ENCODE measurements around the gene GRAMD1C.
"Not testable (repeated sequence)": the region's sequence is repeated elsewhere in the genome, so short reads cannot be mapped to it uniquely, and the experiment has no call there.

The GRAMD1C gene

DNA sequence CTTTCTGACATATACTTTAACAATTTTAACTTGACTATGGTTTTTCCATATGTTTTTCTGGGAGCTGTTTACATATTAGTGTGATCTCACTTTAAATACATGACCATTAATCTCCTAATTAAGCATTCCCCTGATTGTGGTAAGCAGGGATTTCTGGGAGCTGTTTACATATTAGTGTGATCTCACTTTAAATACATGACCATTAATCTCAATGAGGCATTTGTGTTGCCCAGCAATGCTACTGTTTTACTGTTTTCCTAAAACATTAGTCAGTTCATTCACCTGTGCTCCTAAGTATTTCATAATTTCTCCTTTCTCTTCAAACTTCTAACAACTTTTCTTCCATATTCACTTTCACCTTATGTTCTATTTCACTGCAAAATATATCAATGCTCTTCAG, 3.6 kb upstream of the GRAMD1C start:
- DNase-seq (ENCODE audit: low read depth): peak; percentile 48
- H3K4me3 ChIP-seq (ENCODE audit: low read length): no peak overlapping the region
- TF ChIP-seq, protein P1, sequence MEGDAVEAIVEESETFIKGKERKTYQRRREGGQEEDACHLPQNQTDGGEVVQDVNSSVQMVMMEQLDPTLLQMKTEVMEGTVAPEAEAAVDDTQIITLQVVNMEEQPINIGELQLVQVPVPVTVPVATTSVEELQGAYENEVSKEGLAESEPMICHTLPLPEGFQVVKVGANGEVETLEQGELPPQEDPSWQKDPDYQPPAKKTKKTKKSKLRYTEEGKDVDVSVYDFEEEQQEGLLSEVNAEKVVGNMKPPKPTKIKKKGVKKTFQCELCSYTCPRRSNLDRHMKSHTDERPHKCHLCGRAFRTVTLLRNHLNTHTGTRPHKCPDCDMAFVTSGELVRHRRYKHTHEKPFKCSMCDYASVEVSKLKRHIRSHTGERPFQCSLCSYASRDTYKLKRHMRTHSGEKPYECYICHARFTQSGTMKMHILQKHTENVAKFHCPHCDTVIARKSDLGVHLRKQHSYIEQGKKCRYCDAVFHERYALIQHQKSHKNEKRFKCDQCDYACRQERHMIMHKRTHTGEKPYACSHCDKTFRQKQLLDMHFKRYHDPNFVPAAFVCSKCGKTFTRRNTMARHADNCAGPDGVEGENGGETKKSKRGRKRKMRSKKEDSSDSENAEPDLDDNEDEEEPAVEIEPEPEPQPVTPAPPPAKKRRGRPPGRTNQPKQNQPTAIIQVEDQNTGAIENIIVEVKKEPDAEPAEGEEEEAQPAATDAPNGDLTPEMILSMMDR (conservative IDR thresholded peaks at IDR 0.05; ENCODE audit: low read depth, low read length): no peak

DNA sequence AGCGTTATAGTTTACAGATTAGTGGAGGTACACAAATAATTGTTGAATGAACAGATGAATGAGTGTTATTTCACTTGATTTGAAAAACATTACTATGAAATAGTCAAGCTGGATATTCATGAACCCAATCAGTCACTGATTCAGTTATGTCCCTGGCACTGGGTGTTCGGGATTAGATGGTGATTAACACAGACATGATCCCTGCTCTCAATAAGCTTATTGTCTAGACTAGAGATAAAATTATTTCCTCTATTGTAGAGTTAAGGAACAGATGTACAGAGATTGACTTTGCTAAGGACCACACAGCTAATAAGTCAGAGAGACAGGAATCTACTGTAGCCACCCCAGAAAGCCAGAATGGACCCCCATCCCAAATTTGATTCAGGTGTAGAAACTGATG, 963 bp downstream of the GRAMD1C start:
- TF ChIP-seq, protein P1 (conservative IDR thresholded peaks at IDR 0.05; ENCODE audit: low read depth, low read length): no peak
- peak; percentile 60 for DNase-seq (ENCODE audit: low read depth)
- H3K4me3 ChIP-seq (ENCODE audit: low read length): peak overlapping the region; percentile 73

DNA sequence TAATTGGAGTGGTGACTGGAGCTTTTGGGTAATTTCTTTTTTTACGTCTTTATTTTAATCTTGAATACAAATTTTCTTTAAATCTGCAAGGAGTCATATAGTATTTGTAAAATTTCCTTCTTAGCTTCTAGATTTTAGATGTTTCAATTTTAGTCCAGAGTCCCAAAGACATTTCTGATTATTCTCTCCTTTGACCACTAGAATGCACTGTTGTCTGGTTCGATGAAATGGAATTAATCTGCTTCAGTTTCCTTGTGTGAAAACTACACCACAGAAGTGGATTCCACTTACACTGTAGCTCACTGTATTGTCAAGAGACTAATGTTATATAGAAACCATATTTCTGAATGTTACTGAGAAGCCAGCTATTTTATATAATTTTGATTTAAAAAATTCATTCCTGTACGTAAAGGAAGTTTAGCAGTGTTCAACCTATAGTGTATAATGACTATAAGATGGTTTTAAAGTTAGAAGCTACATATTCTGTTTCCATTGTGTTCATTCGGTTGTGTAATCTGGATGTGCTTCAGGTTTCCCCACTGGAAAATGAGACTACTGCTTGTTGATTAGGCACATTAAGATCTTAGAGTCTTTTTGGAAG, 6.1 kb downstream of the GRAMD1C start:
- TF ChIP-seq, protein P1 (conservative IDR thresholded peaks at IDR 0.05; ENCODE audit: low read depth, low read length): peak; percentile 59
- no peak for DNase-seq (ENCODE audit: low read depth)
- H3K4me3 ChIP-seq (ENCODE audit: low read length): no peak overlapping the region

DNA sequence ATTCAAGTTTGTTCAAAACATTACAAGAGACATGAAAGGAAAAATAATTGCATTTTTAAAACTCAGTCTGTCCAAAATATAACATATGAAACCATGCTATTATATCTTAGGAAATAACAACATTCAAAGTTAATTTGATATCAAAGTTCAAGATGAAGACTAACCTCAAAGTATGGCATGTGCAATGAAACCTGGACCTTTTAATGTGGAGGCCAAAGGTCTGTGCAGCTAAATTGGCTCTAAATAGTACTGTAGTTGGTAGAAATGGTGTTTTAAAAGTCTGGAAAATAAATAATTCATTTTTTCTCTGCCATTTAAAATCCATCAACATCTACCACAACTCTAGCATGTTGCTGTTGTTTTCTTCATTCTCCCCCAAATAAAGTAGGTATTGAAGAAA, 8.7 kb downstream of the GRAMD1C start:
- no peak overlapping the region for H3K4me3 ChIP-seq (ENCODE audit: low read length)
- DNase-seq (ENCODE audit: low read depth): no peak
- TF ChIP-seq, protein P1 (conservative IDR thresholded peaks at IDR 0.05; ENCODE audit: low read depth, low read length): no peak

DNA sequence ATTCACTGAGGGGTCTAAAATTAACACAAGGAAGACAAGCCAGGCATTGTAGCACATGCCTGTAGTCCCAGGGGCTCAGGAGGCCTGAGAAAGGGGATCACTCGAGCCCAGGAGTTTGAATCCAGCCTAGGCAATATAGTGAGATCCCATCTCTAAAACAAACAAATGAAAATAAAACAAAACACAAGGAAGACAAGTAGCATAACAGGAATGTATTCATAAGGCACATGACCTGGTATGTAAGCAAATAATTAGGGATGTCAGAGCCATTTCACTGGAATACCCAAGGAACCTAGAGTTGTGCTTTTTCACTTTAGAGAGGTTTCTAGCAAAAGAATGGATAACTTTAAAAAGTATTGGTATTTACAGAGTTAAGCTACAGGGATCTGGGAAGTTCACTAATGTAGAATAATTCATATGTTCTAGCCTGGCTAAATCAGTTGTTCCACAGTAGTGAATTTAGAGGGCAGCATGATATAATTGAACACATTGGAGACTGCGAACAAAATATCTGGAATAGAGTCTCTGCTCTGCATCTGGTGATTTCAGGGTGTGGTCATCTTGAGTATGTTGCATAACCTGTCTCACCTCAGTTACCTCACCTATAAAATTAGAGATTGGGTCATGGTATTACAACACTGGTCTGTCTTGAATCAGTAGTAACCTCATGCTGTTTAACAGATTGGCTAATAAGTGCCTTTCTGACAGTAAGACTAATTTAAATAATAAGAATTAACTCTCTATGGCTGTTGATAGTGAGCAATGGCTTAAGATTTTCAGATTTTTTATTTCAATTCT, 9.3 kb downstream of the GRAMD1C start:
- TF ChIP-seq, protein P1 (conservative IDR thresholded peaks at IDR 0.05; ENCODE audit: low read depth, low read length): no peak
- no peak overlapping the region for H3K4me3 ChIP-seq (ENCODE audit: low read length)
- DNase-seq (ENCODE audit: low read depth): no peak

DNA sequence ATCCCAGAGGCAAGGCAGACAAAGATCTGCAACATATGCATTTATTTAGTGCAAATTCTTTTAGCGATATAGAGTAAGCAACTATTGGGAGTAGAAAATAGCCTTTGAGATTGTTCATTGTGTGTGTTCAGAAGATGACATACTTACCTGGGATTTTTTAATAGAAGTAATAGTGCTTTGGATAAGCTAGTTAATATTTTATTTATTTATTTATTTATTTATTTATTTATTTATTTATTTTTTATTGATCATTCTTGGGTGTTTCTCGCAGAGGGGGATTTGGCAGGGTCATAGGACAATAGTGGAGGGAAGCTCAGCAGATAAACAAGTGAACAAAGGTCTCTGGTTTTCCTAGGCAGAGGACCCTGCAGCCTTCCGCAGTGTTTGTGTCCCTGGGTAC, 10.5 kb downstream of the GRAMD1C start:
- not testable (repeated sequence) for DNase-seq (ENCODE audit: low read depth); H3K4me3 ChIP-seq (ENCODE audit: low read length)

DNA sequence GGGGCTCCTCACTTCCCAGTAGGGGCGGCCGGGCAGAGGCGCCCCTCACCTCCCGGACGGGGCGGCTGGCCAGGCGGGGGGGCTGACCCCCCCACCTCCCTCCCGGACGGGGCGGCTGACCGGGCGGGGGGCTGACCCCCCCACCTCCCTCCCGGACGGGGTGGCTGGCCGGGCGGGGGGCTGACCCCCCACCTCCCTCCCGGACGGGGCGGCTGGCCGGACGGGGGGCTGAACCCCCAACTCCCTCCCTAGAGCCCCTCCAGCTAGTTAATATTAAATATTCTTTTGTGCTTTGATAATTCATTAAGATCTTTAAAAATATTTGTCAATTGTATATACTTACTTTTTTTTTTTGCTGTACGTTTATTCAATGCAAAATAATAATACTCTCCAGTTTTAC, 11.3 kb downstream of the GRAMD1C start:
- not testable (repeated sequence) for DNase-seq (ENCODE audit: low read depth); H3K4me3 ChIP-seq (ENCODE audit: low read length)

DNA sequence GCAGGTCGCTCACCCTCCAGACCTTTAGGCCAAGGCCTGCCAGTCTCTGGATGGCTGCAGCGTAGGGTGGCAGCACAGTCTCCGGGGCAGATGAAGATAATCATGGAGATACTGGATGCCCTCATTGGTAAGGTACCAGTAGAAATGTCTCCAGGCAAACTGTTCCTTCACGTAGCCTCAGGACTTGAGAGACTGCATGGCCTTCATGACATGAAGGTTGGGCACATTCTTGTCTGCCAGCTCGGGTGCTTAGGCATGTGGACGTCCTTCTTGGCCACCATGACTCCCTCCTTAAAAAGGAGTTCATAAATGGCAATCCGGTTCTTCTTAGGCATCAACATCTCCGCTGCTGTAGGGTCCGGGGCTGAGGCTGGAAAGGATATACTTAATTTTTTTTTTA, 11.8 kb downstream of the GRAMD1C start:
- DNase-seq (ENCODE audit: low read depth); H3K4me3 ChIP-seq (ENCODE audit: low read length): not testable (repeated sequence)

Data from retinal pigment epithelial cell (primary cell).